Activated naive CD8-positive, alpha-beta T cell treated with anti-CD3 and anti-CD28 coated beads, Interleukin-2, amount 50 U/mL, for 16 hours (primary cell): ENCODE measurements around the gene CNTN5.
"Not testable (repeated sequence)": the region's sequence is repeated elsewhere in the genome, so short reads cannot be mapped to it uniquely, and the experiment has no call there.

Source experiments
- DNase-seq: peaks from one replicate; pipeline ENCODE4 v3.0.0-alpha.2; 2020; ENCODE audit warnings: low read depth, low spot score

The CNTN5 gene

DNA sequence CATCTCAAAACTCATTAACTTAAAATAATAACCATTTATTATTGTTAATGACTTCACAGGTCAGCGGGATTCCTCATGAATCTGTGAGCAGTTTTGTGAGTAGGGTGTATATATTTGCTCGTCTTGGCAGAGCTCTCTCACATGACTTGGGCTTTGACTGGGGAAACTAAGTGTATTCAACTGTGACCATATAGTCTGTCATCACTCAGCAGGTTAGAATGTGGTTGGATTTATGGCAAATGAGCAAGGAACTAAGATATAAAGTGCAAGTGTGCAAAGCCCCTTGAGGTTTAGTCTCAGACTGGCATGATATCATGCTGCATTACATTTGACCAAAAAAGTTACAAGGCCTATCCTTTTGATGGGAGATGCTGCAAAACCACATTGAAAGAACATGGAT, 254.8 kb downstream of the CNTN5 start:
- DNase-seq, result no peak

DNA sequence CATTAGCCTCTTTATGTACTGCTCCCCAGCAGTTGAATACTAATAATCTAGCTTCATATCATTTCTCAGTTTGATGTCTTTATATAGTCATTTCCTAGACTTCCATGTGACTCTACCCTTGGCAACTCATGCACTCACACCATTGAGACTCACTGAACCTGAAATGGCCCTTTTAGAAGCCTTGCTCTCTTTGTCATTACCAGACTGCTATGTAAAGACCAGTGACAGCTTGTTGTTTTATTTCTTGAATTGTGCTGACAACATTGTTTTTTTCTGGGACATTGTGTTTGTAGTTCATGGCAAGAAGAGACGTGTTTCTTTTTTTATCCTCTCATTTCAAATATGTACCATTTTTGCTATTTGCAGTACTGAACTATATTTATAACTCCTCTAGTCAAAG, 256.5 kb downstream of the CNTN5 start:
- no peak for DNase-seq

DNA sequence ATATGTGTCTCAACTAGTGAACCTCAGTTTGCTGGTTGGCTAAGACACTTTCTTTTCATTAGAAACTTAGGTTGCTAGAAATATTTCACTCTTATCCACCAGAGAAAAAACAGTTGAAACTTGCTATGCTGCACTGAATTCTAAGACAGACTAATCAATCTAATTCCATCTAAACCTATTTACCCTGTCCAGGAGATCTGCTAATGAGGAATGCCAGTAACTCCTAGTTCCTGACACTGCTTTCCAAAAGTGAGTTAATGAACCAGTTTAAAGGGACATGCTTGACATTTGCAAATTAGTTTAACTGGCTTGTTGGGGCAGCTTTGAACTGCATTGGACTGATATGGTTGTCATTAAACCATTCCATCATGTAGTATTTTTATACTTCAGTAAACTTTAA, 258.5 kb downstream of the CNTN5 start:
- DNase-seq, result no peak

DNA sequence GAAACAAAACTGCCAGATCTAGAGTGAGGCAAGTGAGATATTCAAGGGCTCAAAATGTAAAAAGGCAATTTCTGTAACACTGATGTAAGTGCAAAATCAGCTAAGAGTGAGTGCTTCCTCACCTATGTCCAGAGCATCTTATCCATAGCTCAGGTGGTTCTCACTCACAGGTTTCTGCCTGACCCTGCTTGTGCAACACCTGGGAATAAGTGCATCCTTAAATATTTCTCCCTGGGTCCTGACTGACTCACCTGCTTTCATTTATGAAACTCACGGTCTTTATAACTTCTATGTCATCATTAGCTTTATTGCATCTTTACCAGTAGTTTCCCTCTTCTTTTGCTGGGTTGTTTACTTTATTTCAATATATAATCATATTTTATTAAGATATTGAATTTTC, 260.6 kb downstream of the CNTN5 start:
- no peak for DNase-seq

DNA sequence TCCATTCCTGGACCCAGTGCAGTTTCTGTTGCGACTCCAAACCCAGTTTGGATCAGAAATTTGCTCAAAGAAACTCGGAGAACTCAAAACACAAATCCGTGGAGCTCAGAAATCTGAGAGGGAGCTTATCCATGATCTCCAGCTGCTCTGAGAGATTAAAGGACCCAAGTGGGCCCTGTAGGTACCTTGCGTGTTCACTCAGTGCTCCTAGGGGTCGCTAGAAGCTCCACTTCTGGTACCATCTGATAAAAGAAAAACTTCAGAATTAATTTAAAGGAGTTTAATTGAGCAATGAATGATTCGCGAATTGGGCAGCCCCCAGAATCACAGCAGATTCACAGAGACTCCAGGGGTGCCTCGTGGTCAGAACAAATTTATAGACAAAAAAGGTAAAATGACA, 277.2 kb downstream of the CNTN5 start:
- DNase-seq, result not testable (repeated sequence)

DNA sequence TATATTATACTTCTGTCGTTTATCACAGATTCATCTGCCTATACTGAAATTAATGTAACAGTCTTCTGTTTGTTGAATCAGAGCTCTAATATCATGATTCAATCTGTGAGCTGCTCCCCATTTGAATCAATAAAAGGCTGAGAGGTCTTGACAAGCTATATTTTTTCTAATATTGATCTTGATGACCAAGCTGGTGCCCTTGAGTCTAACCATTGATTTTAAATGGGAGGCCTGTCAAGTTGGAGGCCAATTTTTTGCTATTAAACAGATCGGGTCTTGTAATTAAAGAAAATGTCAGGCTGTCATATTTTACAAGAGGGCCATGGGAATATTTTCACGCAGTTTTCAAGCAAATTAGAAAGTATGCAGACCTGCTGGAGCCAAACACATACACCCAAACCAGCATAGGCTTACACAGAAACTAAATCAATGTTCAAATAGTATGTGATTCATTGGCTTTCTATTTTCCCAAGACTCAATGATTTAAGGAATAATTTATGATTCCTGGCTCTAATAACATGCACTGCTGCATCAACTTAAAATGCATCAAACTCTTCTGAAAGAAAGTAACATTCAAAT, 286.9 kb downstream of the CNTN5 start:
- DNase-seq, result no peak

DNA sequence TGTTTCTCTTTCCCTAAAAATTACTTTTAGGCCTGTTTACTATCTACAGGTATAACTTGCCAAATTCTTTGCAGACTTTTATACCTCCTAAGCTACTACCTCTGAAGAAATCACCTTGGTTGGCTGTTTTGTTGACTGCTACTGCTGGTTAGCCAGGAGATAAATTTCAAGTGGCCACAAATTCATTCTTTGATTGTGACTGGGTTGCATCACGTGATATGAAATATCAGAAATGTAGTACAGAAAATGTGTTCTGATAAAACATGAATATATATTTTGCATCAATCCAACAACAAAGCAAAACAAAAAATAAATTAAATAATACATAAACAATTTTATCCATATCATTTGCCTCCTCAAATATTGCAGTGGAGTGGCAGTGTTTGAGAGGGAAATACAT, 291.1 kb downstream of the CNTN5 start:
- no peak for DNase-seq

DNA sequence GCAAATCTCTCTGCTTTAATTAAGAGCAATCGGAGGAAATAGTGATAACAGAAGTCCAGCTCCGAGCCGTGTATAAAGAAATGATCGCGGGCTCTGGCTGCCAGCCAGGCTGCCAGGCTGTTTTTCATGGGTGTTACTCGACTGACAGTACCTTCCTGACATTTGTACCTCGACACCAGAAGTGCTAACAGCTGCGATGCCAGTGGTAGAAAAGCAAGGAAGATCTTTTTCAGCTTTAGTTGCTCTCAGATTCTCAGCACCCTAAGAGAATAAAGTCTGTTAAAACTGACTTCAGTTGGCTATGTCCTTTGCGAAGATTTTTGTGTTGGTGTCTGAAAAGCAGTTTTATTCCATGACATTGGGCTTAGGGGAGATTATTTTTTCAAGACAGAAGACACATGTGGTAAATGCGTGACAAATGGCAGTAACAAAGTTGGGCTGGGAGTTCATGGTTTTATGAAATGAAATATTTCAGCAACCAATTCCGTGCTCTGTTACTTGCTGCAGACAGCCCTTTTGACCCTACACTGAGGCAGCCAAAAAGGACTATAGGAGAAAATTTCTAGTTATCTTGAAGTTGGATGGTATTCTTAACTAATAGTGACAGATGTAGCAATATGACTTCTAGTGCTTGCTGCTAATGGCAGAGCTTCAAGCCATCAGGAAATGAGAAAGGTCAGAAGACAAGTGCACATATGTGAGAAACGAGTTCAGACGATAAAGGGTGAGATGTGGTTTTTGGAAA, 296.2 kb downstream of the CNTN5 start:
- no peak for DNase-seq

DNA sequence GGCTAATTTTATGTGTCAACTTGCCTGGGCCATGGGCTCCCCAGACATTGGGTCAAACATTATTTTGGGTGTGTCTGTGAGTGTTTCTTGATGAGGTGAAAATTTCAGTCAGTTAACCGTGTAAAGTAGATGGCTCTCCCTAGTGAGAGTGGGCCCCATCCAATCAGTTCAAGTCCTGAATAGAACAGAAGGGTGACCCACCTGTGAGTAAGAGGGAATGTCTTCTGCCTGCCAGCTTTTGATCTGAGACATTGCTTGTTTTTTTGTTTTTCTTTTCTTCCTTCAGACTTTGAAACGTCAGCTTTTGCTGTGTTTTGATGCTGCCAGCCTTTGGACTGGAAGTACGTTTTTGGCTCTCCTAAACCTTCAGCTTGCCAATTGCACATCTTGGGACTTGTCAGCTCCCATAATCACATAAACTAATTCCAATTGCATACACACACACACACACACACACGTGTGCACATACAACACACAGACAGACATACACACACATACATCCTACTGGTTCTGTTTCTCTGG, 300.1 kb downstream of the CNTN5 start:
- DNase-seq, result no peak

DNA sequence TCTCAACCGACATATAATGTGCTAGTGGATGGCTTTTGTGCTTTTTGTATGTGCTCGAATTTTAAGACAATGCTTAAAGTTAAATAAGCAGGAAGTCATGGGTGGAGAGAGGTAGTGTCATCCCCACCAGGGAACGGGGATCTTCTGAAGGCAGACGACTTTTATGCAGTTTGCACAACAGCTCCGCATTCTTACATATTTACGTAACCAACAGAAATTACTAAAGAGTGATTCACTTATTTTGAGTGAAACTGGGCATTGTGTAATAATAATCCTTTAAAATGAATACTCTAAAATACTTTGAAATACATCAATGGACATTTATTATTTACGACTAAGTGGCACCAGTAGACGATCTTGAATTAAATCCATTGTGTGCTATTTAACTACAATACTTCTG, 305.1 kb downstream of the CNTN5 start:
- DNase-seq, result no peak

DNA sequence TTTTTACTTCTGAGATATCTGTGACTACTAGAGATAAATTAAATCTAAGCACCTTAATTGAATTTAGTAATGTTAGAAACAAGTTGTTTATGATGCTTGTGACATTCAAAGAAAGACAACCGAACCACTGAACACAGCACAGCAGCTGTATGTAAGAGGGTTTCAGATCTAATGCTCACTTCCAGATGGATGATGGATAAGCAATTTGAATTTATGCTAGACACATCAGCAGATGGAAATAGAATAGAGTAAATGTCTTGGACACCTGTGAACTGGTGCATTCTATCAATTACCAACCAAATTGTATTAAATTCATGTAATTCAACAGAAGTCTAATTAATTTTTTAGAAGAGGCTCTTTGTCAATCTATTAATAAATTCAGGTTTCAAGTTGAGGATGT, 306.3 kb downstream of the CNTN5 start:
- no peak for DNase-seq

DNA sequence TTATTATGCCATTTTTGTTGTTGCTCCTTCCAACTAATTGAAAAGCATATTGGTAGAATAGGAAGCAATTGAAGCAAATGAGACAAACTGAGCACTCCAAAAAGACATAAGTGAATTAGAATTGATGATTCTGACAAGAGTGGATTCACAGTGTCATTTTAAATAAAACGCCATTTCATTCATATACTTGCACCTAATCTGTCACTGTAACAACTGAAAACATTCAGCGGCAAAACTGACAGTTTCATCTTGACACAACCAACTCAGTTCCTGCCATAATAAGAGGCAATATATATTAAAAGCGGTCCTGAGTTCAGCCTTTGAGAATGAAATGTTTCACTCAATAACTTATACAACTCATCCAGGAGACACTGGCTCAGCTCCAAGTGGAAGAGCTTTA, 306.8 kb downstream of the CNTN5 start:
- no peak for DNase-seq

DNA sequence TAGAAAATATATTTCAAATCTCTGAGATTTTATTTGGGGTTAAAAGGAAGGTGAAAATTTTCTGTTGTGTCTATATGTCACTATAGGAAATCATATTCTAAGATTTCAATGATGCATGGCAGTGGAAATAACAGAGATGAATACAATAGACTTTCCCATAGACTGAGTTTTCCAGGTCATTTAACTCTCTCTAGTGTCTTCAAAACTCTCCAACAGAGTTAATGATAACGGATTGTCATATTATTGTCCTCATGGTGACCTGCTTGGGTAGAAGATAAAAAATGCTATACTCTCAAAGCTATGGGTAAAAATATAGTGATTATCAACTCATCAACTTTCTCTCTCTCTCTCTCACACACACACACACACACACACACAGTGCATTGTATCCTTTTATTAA, 312.9 kb downstream of the CNTN5 start:
- DNase-seq, result no peak

DNA sequence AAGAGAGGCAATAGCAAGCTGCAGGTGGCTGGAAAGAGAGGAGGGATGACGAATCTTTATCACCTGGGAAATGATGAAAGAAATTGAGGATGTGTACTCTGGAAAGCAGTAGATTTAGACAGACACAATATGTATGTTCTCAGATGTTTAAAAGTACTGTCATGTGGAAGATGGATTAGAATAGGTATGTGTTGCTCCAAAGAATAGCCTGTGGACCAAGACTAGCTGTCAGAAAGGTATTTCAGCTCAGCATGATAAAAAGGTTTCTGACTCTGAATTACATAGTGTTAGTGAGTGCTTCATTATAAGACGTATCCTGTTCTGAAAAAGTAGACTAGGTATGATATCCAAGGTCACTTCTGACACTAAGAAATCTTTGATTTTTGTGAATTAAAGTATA, 322.4 kb downstream of the CNTN5 start:
- no peak for DNase-seq

DNA sequence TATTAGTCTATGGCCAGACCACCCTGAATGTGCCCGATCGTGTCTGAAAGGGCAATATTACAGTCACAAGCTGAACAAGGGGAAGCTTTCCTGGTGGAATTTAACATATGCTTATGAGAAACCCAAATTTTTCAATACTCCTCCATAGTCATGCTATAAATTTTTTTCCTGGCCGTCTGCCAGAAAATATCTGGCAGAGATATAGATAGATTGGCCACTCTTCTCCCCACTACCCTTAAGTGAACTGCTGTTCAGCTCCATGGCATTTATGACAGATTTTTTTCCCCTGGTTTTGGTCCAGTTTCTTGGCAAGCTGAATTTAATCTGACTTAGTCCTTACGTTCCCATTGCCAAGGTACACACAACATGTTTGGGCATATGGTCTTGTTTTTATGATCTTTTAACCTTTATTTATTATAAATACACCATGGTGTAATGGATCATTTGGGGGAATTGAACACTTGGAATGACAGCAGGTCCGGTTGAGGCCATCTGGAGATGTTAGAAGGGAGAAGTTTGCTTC, 328.5 kb downstream of the CNTN5 start:
- no peak for DNase-seq

DNA sequence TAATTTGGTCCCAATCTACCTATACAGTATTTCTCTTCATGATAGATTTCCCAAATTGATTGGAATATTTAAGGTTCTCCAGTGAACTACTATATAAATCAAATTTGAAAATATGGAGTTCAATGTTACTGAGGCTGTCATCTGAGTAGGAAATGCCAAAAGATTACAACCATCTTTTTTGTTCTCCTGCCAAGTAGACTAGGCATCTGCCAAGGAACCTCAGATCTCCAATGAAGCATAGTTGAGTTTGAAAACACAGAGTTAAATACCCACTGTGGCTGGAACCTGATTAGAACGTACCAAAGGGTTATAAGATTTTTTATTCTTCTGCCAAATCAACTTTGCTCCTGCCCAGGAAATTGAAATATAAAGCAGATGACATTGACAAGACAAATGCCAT, 330.9 kb downstream of the CNTN5 start:
- DNase-seq, result no peak

DNA sequence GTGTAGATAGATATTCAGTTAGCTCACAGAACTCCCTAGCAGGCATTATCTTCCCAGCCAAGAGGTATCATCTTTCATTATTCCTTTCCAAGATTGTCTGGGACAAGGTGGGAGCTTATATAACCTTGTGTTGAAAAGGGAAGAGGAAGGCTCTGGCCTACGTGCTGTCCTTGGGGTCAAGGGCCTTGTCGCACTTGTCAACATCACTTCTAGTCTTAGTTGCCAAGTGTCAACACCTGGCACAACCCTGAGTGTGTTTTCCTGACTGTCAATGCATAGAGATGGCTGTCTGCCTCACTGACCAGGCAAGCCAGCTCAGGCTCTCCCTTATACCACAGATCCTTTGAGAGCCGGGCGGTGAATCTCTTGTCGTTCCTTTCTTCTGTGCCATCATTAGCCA, 331.9 kb downstream of the CNTN5 start:
- no peak for DNase-seq

DNA sequence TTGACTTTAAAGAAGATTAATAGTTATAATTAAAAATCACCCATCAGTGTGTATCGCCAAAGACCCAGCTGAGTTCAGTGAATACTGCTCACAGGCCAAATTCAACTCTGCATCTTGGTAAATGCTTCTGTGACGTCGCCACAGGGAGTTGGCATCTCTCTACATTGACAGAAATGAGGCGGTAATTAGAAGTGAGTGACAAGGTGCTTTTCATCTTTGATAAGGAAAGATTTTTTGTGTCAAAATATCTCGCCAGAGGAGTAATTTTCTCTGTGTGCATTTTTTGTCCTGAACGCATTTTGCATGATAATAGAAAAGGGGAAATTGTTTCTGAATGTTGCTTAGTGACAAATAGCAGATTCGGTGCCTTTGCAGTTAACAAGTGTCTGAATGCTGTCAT, 345.8 kb downstream of the CNTN5 start:
- DNase-seq, result no peak

DNA sequence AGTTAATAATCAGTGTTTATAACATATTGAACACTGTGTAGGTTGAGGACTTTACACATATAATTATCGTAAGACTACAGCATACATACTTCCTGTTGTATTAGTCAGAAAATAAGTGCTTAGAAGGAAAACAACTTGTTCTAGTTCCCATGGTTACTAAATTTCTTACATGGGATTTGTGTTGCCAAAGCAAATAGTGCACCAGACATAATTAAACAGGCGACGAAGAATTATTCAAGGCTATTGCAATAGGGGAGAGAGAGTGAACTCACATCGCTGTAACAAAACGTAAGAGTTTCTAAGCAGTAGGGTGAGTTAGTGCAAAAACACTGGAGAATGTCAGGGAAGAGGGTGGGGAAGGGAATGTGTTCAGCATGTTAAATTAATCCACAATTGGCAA, 347.8 kb downstream of the CNTN5 start:
- DNase-seq, result no peak

DNA sequence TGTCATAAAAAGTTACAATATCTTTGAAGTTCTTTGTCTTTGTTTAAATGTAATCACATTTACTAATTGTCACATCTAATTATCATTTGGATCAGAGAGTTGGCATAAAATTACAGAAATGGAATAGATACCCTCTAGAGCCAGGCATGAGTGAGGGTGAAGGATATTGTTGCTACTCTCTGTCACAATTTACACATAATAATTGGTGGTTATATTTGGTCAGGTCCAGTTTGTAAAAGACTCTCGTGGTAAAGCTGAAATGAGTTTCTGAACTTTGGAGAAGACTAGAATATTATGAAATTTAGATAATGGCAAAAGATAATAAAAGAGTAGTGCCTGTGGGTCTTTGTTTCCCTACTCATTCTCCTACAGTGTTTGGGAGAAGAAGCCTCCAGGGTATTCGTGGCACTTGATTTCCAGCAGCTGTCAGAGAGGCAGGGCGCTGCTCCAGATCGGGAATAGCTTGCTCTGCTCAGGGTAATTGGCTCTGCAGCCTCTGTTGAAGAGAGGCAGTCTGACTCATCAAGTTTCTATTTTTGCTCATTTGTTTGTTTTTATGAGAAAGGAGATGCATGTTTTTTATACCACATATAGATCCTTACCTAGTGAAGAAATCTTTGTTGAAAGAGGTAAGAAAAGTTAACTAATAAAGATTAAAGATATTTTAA, 349.9 kb downstream of the CNTN5 start:
- no peak for DNase-seq

DNA sequence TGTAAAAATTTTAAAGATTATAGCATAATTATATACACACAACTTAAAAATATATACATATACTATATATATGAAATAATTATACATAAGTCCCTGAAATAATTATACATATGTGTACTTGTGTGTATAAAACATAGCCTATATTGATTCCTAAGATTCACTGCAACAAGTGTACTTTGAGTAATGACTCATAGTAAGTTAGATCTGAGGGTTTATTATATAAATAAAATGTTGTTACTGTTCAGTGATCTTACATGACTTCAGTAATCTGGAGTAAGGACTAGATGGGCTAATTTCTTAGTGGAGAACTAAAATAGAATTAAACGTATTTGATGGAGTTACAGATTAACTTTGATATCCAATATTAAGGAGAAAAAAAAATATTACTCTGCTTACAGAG, 350.5 kb downstream of the CNTN5 start:
- no peak for DNase-seq

DNA sequence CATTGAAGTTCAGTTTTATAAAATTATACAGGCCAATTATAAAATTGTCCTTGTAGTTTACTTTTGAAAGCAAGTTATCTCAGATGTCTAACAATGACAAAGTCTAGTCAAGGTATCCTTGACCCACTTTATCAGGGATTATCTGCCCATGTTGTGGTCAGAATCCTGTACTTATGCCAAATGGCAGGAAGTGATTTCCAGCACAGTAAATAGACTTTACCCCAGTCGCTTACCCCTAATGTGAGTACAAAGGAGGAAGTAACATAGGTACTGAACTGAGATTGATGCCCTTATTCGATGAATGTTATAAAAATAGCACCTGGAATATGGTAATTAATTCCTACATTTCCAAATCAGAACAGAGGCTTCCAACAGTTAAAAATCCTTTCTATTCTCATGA, 355.7 kb downstream of the CNTN5 start:
- DNase-seq, result no peak
